ENCODE data around the gene BBOX1.

DNA sequence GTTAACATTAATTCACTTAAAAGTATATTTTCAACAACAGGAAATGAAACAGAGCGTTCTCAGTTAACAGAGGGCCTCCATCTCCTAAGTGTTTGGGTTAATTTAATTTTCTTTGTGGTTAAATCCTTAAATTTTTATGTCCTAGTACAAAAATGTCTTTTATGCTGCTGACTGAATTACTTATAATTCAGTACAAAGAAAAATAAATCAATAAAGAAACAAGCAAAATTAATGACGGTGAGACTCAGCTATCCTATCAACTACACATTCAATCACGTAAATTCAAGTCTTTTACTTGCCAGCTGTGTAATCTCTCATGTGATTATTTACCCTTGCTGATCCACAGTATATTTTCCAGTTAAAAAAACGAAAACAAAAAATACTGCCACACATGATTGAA lies 81.4 kb downstream of the BBOX1 start:
- TF ChIP-seq CTCF (IDR thresholded peaks at IDR 0.05) = no peak
- no peak for TF ChIP-seq POLR2A (IDR thresholded peaks at IDR 0.05)
